Omental fat pad (tissue), 4 donors: Measurements from ENCODE around the gene RGS9. TPM values are rescaled to one million over a fixed set of nuclear protein-coding genes. Genes with fewer than 3 reads are reported as not detected.

Source experiments
- ATAC-seq: fragments of 150-250 bp; one replicate; pipeline ENCODE4 v1.9.1; 2016; ENCODE audit warnings: mild to moderate bottlenecking, moderate library complexity; ENCODE audit not compliant: low FRiP score
- DNase-seq: peaks from one replicate; pipeline ENCODE4 v3.0.0-alpha.2; 2019; ENCODE audit warnings: low spot score
- total RNA-seq, 4 donors: library from RNA; depleted of rRNA; stranded (reverse); fragments of >200 nt; gene quantifications; one replicate each; pipeline ENCODE4 v1.1.0, GENCODE V29; 2016
- TF ChIP-seq, protein P1 (sequence below), 3 donors: fragments of 450-650 bp; IDR thresholded peaks; one replicate each; pipeline ENCODE4 v1.5.1; 2016 to 2017; ENCODE audit warnings: antibody characterized with exemption in 3 of 3, mild to moderate bottlenecking in 3 of 3, moderate library complexity in 2 of 3

The RGS9 gene
- total RNA-seq, 4 donors from 2014 or later = 1.1 to 5.6 (median 3.4) TPM

GRCh38 chr17:65190467-65191097 lies 53.4 kb downstream of the RGS9 start:
- no peak for ATAC-seq
- TF ChIP-seq, protein P1, sequence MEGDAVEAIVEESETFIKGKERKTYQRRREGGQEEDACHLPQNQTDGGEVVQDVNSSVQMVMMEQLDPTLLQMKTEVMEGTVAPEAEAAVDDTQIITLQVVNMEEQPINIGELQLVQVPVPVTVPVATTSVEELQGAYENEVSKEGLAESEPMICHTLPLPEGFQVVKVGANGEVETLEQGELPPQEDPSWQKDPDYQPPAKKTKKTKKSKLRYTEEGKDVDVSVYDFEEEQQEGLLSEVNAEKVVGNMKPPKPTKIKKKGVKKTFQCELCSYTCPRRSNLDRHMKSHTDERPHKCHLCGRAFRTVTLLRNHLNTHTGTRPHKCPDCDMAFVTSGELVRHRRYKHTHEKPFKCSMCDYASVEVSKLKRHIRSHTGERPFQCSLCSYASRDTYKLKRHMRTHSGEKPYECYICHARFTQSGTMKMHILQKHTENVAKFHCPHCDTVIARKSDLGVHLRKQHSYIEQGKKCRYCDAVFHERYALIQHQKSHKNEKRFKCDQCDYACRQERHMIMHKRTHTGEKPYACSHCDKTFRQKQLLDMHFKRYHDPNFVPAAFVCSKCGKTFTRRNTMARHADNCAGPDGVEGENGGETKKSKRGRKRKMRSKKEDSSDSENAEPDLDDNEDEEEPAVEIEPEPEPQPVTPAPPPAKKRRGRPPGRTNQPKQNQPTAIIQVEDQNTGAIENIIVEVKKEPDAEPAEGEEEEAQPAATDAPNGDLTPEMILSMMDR (IDR thresholded peaks at IDR 0.05) = no peak

DNA sequence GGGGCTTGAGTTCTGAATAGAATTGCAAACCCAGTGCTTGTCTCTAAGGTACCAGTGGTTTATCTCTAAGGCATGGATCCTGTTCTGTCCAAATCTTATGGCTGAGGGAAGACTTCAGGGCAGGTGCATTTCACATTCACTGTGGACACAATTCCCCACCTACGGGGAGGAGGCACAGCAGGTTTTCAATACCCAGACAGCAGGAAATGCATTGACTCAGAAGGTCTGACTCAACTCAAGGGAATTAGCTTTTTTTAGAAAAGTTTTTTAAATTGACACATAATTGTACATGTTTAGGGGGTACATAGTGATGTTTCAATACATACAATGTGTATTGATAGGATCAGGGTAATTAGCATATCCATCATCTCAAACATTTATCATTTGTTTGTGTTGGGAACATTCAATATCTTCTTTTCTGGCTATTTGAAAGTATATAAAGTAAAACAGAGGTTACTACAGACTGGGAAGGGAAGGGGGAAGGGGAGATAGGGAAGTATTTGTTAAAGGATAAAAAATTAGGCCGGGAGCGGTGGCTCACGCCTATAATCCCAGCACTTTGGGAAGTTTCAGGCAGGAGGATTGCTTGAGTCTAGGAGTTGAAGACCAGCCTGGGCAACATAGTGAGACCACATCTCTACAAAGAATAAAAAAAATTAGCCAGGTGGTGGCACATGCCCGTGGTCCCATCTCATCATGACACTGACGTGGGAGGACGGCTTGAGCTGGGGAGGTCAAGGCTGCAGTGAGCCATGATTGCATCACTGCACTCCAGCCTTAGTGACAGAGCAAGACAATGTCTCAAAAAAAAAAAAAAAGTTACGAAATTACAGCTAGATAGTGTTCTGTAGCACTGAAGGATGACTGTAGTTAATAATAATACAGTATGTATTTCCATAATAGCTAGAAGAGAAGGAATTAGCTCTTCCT lies 54.9 kb downstream of the RGS9 start:
- DNase-seq (no peak), ATAC-seq (no peak)

More at GRCh38 chr17:65190467-65191097, 53.4 kb downstream of the RGS9 start:
- DNase-seq = no peak

DNA sequence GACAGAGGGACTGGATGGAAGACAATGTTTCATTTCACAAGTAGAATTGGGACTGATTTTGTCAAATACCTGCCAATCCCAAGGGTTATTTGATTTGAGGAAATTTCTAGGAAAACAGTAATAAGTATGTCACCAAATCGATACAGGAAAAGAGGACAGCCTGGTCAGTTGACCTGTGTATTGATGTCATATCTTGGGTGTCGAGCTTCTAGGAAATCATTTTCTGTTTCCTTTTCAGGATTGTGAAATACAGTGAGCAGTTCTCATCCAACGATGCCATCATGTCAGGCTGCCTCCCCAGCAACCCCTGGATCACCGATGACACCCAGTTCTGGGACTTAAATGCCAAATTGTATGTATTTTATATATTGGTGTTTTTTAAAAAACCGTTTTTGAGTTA lies 56.1 kb downstream of the RGS9 start:
- TF ChIP-seq, protein P1 (IDR thresholded peaks at IDR 0.05) = no peak

More for the DNA sequence above, 54.9 kb downstream of the RGS9 start:
- TF ChIP-seq, protein P1 (IDR thresholded peaks at IDR 0.05) = no peak

DNA sequence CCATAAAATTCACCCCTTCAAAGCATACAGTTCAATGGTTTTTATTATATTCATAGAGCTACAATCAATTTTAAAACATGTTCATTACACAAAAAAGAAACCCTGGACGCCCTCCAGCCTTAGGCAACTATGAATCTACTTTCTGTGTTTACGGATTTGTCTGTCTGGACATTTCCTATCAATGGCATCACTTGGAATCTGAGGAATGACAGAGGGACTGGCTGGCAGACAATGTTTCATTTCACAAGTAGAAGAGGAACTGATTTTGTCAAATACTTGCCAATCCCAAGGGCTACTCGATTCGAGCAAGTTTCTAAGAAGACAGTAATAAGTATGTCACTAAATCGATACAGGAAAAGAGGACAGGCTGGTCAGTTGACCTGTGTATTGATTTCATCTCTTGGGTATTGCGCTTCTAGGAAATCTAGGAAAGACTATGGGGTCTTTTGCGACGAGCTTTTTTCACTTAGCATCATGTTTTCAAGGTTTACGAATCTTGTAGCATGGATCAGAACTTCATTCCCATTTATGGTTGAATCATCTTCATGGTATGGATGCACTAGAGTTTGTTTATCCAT lies 56.6 kb downstream of the RGS9 start:
- DNase-seq (no peak), ATAC-seq (no peak)
- TF ChIP-seq, protein P1 (IDR thresholded peaks at IDR 0.05) = no peak

More for the DNA sequence above, 56.1 kb downstream of the RGS9 start:
- no peak for DNase-seq
- ATAC-seq = no peak

- TF ChIP-seq, protein P1 (IDR thresholded peaks at IDR 0.05) = no peak
- ATAC-seq (no peak), DNase-seq (no peak)
These were observed 57.6 kb downstream of the RGS9 start for GRCh38 chr17:65194670-65195334.

- DNase-seq = no peak
- TF ChIP-seq, protein P1 (IDR thresholded peaks at IDR 0.05) = no peak
- no peak for ATAC-seq
These were observed 58.5 kb downstream of the RGS9 start for GRCh38 chr17:65195716-65196115.
